Skin of body (tissue), 2 donors: ENCODE results near the gene NRCAM. TPM values are rescaled to one million over a fixed set of nuclear protein-coding genes. Genes with fewer than 3 reads are reported as not detected.

ENCODE experiments used
- DNase-seq: peaks from one replicate; lab custom pipeline; 2025; lab: John Stamatoyannopoulos, UW
- total RNA-seq: library from RNA; depleted of rRNA; stranded (reverse); fragments of >200 nt; gene quantifications from one replicate; pipeline ENCODE4 v1.2.3, GENCODE V29; 2014

Gene NRCAM
- total RNA-seq, 1 donor from 2014 or later = 7.9 TPM

GRCh38 chr7:108251700-108252099 lies 204.5 kb downstream of the NRCAM start:
- DNase-seq = no peak

GRCh38 chr7:108249453-108249852 lies 206.8 kb downstream of the NRCAM start:
- DNase-seq = no peak

- no peak for DNase-seq
Measured at GRCh38 chr7:108248821-108249220, 207.4 kb downstream of the NRCAM start.

GRCh38 chr7:108248418-108248817 lies 207.8 kb downstream of the NRCAM start:
- no peak for DNase-seq

GRCh38 chr7:108247614-108248013 lies 208.6 kb downstream of the NRCAM start:
- no peak for DNase-seq

DNA sequence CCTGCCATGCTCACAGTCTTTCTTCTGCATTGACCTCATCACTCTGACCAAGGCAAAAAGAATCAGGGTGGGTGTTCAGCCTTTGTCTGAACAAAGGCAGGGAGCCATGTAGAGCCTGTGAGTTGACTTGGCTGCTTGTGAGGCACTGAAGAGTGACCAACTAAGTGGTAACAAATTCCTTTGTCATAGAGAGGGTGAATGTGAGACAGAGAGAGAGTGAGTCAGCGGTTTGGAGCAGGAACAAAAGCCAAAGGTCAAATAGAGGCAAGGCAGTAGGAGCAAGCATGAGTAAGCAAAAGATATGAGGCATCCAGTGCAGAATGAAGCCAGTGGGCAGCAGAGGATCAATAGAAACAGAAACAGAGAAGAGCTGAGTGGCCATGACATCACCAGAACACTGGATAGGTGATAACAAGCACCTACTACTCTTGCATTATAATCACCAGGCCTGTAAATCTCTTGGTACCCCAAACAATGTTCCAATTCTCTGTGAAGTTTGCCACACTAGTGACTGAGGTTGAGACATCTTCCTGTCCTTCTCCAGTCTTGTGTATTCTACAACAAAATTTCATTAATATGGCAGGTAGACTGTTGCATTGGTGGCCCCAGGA lies 209.9 kb downstream of the NRCAM start:
- no peak for DNase-seq

- DNase-seq = no peak
Measured at GRCh38 chr7:108245523-108246226, 210.6 kb downstream of the NRCAM start.

GRCh38 chr7:108244110-108244509 lies 212.1 kb downstream of the NRCAM start:
- DNase-seq = no peak

DNA sequence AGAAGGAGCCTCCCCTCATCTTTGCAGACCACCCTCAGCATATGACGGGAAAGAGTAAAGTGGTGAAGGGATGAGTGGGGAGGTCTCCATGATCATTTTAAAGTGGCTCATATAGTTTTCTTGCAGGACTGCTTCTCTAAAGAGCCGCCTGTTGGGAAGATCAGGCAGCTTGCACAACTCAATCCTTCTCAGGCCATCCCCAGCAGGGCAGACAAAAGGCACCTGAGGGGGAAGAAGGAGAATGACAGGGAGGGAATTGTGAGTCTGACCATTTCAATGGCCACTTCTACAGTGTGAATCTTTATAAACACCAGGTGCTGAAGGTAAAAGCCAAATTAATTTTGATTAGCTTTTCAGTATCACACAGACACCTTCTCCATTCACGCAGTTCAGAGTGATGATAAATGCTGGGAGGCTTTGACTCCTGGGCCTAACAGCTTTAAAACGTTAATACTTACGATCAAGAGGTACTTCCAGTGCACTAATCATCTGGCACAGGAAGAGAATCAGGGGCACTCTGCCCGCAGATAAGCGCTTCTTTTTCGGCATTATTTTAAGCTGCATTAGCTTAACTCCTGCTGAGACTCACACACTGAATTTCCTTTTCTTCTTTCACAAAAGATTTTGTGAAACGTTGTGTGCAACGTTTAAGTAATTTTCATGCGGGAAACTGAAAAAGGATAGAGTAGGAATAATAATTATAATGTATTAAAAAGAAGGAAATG lies 216.6 kb downstream of the NRCAM start:
- DNase-seq = no peak

- no peak for DNase-seq
Measured at GRCh38 chr7:108236681-108237415, 219.4 kb downstream of the NRCAM start.

- DNase-seq = no peak
Measured at GRCh38 chr7:108235451-108236061, 220.7 kb downstream of the NRCAM start.

- no peak for DNase-seq
Measured at GRCh38 chr7:108234971-108235450, 221.2 kb downstream of the NRCAM start.

GRCh38 chr7:108234281-108234680 lies 222.0 kb downstream of the NRCAM start:
- DNase-seq = no peak

DNA sequence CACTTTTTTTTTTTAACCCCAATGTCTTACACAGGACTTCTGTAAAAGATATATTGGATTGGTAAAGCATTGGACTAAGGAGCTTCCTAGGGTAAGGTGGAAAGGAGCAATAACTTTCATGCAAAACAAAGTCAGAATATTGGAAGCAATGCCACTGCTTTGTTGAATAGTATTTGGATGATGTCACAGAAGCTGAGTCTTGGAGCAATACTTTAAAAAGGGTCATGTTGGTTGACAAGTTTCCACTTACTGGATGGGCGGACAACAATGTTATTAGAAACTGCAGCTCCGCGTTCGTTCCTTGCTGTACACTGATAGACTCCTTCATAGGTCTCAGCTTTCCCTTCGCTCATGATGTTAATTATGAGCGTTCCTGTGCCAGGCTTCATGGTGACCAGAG lies 224.2 kb downstream of the NRCAM start:
- no peak for DNase-seq

DNA sequence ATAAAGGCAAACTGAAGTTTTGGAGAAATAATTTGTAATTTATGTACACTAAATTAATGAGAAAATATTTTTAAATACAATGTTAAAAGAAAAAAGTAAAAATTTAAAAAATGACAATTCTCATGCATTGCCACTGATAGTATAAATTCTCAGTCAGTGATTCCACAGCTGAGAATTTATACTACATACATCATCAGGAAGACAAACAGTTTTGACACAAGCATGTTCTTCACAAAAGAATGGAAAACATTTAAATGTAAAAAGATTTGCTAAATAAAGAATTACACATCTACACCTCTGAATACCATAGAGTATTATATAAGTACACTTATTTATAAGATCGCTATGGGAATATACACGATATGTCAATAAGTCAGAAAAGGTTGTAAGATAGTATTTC lies 225.0 kb downstream of the NRCAM start:
- no peak for DNase-seq

DNA sequence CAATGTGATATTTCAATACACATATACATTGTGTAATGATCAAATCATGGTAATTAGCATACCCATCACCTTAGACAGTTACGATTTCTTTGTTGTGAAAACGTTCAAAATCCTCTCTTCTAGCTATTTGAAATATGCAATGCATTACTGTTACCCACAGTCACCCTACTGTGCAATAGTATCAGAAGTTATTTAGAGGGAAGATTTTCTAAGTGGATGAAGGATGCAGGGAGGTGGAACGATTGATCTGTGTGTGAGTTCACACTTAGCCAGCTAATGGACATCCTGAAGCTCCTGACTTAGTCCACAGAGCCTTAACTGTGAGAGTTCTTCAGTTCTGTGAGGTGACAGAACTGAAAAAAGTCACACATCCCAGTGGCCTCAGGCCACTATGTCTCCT lies 228.9 kb downstream of the NRCAM start:
- DNase-seq = no peak

DNA sequence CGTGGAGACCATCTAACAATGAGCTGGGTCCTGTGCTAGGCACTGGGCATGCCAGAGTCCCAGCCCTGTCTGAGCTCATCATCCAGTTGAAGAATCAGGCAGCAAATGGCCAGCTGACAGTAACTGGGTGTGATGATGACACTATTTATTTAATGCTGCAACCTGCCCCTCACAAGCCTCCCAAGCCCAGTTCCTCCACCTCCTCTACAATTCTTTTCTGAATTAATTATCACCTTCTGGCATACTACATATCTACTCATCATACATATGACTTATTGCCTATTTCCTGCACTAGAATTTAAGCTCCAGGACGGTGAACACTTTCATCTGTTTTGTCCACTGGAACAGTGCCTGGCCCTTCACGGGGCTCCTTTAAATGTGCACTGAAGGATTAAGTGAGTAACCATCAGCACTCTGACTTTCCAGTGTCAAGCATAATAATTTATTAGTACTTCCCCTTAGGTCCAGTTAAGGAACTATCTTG lies 229.4 kb downstream of the NRCAM start:
- DNase-seq = no peak

DNA sequence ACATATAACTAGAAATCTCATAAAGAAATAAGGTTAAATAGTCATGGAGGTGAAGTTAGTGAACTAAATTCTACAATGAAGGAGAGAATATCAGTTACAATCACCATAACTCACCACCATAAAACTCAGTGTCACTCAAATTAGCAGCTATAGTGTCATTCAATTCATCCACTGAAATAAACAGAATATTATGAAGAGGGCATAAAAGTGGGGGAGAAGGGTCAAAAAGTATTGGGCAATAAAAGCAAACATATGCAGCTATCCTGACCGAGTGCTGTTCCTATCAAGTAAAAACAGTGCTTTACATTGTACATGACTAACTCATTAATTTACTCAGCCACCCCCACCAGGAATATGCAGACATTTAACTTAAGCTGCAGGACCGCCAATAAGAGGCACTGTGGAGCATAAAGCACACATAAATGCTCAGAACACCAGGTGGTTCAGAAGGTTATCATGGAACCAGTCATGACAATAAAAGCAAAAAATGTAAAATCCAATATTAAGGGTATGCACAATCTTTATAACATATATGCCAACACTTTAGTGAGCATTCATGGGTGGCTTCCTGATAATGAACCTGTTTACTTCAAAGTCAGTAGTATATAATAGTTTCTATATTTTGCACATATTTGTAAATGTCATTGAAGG lies 230.6 kb downstream of the NRCAM start:
- no peak for DNase-seq

DNA sequence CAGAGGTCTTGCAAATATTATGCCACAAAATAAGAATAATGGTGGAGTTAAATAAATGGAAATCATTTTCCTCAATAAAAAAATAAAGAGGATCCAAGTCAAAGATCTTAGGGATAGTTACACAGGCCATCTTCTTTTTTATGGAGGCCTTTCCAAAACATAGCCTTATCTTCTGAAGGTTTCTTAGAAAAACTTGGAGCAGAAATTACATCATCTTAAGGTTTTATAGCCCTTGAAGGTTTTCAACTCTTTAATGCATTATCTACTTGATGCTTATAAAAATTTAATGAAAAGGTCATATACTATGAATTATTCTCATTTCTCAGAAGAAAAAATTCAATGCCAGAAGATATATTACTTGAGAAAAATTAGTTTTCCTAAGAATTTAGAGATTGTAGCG lies 231.8 kb downstream of the NRCAM start:
- no peak for DNase-seq

GRCh38 chr7:108222236-108222892 lies 233.9 kb downstream of the NRCAM start:
- DNase-seq = no peak
